RPMI7951 (cell line): Measurements from ENCODE around the gene DRD1. TPM values are rescaled to one million over a fixed set of nuclear protein-coding genes. Genes with fewer than 3 reads are reported as not detected.
"Not testable (repeated sequence)": the region's sequence is repeated elsewhere in the genome, so short reads cannot be mapped to it uniquely, and the experiment has no call there.

Source experiments
- DNase-seq: peaks from one replicate; pipeline ENCODE4 v3.0.0-alpha.2; 2012; ENCODE audit warnings: low read depth
- total RNA-seq: library from RNA; depleted of rRNA; stranded (reverse); fragments of >200 nt; shearing (Covaris generic); gene quantifications from 2 replicates; pipeline ENCODE4 v1.2.3, GENCODE V29; 2014

The DRD1 gene
- total RNA-seq, 1 experiment from 2014 or later, result not detected

DNA sequence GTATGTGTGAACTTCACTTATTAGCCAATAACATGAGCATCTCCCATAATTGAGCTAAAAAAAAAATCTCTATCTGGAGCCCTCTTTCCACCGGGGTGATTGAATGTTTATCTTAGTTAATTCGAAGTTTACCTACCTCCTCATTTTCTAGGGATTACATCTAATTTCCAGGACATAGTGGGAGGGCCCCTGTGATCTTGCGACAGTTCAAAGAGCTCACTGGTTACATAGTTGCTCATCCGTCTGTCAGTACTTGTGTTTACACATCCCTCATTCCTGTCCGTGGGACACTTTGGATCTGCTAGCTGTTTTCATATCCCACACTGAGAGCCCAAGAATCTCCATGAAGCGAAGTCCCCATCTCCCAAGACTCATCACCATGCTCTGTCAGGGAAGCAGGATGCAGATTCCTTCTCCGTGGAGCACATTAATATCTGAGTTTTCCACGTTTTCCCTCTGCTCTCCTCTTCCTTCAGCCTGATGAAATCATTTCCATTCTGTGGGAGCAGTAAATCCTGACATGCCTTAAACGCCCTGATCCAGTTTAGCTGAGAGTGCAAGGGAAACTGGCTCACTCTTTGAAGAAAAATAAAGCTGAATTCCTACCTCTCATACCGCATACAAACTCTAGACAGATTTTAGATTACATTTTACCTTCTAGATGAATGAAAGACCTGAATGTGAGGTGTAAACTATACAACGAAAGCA is 24.2 kb upstream of the DRD1 start:
- DNase-seq, result no peak

DNA sequence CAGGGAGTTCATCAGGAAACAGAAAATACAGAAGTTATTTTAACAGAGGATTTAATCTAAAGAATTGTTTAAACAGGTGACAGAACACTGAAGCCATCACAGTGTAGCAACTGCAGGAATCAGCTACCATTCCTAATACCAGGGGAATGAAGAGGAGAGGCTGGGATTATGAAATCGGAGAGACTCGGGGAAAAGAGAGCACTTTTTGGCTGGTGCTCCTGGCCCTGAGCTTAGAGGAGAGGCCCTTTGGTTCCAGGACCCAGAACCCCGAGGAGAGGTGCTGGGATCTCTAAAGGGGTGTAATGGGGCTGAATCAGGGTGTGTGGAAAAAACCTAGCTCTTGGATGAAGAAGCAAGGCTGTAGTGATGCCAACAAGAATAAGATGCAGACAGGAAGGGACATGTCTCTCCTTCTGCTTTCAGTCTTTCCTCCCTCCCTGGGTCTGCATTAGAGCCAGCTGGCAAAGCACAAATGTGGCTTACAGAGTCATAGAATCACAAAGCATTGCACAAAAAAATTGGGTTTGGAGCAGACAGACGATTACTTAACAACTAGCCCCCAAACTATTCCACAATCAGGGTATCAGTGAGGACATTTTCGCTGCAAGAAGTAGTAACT is 22.8 kb upstream of the DRD1 start:
- no peak for DNase-seq

DNA sequence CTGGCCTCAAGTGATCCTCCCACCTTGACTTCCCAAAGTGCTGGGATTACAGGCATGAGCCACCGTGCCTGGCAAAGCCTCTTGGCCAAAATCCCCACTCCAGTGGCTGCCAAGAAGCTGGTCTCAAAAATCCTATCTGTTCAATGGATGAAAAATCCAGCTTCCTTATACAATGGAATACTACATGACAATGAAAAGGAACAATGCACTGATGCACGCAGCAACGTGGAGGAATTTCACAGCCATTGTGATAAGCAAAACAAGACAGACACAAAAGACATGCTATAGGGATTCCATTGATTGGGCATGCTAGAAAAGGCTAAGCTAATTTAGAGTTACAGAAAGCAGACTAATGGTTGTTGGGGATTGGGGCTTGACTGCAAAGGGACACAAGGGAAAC is 21.3 kb upstream of the DRD1 start:
- no peak for DNase-seq

DNA sequence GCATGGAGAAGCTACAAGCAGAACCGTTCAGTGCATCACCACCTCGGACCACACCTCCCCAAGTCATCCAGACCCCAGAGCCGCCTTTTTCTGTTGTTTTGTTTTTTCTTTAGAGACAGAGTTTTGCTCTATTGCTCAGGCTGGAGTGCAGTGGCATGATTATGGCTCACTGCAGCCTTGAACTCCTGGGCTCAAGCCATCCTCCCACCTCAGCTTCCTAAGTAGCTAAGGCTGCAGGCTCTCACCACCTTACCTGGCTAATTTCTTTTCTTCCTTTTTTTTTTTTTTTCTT is 20.9 kb upstream of the DRD1 start:
- DNase-seq, result no peak

DNA sequence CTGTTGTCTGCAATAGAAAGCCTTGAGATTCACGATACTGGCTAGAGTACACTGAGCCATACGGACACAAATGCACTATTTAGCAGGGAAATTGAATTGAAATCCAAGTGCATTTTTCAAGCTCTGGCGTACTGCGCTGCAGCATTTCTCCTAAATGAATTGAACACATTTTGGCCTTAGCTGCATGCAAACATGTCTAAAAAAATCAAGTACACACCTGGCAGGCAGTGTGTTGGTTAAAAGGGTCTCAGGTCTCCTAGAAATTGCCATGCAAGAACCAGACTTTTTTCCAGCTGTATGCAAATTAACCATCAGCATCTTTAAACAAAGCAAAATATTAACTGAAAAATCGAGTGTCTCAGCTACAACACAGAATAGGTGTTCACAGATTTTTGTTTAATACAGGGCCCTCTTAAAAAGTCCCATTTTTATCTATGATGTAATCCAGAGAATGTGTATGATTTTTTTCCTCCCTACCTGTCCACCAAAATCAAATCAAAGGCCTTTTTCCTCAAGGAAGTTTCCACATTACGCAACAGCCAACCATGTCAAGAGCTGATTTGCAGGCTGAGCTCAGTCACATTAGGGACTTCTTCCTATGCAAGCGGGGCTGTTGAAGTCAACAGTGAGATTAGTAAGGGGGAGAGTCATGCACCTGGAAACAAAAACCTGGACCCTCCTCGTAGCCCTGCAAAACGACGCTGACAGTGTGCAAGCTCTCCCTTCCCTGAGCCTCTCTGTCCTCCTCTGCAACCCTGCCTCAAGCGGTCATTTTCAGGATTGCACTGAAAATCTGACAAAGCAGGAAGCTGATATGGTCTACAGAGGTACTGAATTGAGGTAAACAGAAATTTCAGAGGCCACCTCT is 20.3 kb upstream of the DRD1 start:
- DNase-seq, result peak; percentile 26

DNA sequence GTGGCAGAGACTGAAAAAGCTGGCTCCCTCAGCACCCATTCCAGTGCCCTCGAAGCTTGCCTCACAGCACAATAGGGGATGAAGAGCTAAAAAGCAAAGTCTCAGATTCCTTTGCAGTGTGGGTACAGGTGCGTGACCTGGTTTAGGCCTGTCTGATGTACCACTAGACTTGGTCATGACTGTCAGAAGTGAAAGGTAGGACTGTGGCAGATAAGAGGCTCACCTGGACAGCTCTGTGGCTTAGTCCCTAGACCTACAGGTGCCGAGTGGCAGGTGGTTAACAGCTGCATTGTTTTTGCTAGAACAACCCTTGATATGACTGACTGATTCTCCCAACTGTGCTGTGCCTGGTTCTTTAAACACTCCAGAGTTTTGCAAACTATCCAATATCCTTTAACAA is 19.7 kb upstream of the DRD1 start:
- no peak for DNase-seq

DNA sequence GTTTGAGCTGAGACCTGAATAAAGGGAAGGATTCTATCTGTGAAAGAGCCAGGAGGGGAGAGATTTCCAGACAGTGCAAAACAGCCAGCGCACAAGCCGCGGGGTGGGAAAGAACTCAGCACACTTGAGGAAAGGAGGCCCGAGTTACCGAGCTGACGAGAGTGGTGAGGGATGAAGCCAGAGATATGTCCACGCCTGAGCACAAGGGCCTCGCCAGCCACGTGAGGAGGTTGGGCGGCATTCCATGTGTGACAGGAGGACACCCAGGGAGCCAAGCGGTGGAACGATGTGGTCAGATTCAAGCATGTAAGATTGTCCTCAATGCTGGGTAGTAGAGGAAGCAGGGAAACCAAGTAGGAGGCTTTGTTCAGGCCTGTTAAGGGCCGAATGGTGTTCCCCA is 17.4 kb upstream of the DRD1 start:
- DNase-seq, result no peak

DNA sequence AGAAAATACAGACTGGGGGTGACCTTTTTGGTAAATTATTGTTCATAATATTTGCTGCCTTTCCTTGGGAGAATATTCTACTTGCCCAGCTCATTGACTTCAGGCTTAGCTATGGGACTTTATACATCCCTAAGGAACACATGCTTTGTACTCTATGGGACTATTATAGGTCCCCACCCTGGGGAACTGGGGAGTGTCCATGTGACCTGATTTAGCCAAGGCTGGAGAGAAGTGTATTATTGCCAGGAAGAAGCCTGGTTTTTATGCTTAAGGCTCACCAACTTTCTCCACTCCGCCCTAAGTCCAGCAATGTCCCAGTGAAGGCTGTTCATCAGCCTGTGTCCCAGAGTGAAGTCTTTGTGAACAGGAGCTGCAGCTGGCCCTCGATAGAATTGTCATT is 16.6 kb upstream of the DRD1 start:
- no peak for DNase-seq

DNA sequence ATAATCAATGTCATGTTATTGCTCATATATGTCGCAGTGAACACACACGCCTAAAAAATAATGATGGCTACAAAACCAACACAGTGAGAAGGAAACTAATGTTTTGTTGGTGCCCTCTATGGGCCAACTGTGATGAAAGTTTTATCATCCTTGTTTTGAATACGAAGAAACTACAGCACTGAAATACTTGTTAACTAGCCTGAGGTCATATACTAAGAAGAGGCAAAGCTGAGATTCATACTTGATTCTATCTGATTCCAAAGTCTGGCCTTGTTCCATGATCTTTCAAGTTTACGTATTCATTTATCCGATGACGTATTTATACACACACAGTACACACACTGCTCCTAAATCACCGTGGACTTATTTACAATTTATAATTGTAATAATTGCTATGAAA is 16.1 kb upstream of the DRD1 start:
- peak; percentile 35 for DNase-seq

DNA sequence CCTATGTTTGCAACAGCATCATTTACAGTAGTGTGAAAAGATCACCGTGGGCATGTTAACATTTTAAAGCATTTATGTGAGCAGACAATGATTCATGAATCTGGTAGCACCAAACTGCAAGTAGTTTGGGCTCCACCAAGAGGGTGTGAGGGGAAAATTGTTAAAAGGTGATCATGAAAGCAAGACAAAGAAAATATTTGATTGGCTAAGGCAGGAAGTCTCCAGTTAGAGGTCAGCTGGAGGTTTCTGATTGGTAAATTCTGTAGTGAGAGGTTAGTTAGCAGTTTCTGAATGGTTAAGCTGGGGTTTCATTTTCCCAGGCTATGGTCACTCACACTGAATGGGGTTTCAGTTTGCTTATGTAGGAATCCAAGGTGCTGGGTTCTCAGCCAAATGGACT is 13.5 kb upstream of the DRD1 start:
- peak; percentile 22 for DNase-seq

DNA sequence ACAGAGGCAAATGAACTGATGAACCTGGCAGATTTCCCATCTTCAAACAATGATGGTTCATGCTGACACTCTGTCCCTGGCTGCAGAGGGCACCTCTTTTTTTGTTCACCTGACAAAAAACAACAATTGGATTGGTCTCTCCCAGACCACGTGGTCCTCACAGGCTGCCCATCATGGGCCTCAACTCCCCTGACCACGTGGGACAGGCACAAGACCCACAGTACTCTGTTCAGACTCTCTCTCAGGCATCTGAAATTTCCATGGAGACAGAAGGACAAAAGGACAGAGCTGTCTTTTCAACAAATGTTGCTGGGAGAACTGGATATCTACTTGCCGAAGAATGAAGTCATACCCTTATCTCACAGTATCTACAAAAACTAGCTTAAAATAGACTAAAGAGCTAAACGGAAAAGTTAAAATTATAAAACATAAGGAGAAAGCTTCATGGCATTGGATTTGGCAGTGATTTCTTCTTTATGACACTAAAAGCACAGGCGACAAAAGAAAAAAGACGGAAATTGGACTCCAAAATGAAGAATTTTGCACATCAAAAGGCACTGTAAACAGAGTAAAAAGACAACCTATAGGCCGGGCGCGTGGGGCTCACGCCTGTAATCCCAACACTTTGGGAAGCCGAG is 12.2 kb upstream of the DRD1 start:
- DNase-seq, result no peak

DNA sequence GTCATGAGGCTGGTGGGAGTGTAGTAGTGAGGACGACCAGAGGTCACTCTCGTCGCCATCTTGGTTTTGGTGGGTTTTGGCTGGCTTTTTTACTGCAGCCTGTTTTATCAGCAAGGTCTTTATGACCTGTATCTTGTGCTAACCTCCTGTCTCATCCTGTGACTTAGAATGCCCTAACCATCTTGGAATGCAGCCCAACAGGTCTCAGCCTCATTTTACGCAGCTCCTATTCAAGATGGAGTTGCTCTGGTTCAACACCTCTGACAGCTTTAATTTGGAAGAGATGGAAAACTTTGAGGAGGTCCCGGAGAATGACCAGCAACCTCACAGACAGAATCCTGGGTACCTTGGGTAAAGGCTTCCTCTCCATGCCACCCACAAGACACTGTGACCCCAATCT is 10.4 kb upstream of the DRD1 start:
- not testable (repeated sequence) for DNase-seq

DNA sequence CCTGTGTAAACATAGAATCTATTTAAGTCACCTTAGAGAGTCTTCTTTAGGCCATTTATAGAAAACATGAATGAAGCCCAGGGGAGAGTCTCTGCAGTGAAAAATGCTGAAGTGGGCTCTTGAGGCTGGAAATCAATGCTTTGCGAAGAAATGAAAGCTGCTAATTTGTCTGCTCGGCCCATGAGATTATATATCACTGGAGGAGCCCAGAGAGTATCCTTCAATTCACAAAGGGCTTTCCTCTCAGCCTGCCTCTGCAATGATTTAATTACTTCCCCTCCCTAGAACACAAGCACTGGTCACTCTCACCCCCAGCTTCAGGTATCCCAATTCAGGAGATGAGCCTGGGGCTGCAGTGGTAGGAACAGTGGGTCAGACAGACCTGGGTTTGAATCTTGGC is 8.2 kb upstream of the DRD1 start:
- DNase-seq, result no peak

DNA sequence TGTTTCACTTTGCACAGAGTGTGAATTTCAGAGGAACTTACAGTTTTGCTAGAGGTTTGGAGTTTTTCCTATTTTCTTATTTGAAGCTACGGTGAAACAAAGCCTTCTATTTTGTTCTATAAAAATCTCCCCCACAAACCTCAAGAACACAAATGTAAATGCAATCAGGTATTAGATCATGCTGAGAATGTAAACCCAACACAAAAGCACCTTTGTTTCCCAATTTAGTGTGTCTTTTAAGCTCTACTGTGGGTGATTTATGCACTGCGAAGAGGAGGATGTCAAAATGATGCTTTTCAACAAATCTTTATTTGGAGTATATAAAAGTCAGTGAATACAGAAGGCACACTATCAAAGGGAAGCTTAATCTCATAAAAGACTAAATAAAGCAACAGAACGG is 4.3 kb upstream of the DRD1 start:
- DNase-seq, result no peak

DNA sequence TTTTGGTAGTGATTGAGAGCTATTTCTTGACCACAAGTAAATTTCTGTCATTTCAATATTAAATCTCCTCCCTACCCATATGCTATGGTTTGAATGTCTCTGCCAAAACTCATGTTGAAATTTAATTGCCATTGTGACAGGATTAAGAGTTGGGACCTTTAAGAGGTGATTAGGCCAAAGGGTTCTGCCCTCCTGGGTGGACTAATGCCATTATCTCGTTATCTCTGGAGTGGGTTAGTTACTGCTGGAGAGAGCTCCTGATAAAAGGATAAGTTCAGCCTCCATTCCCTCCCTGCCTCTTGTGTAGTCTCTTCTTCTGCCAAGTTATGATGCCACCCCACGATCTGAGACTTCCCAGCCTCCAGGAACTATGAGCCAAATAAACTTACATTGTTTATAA is 3.6 kb upstream of the DRD1 start:
- no peak for DNase-seq

DNA sequence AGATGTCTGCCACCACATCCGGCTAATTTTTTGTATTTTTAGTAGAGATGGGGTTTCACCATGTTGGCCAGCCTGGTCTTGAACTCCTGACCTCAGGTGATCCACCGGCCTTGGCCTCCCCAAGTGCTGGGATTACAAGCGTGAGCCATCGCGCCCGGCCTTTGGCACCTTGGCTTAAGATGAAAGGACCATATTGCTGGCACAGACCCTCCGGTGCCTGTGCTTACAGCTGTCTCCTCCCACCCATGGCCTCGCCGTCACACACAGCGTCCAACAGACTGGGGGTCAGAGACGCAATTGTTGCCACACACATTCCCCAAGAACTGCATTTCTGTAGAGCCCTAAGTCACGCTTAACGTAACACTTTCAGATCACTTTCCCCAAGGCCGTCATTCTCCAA is 2.4 kb upstream of the DRD1 start:
- DNase-seq, result not testable (repeated sequence)

DNA sequence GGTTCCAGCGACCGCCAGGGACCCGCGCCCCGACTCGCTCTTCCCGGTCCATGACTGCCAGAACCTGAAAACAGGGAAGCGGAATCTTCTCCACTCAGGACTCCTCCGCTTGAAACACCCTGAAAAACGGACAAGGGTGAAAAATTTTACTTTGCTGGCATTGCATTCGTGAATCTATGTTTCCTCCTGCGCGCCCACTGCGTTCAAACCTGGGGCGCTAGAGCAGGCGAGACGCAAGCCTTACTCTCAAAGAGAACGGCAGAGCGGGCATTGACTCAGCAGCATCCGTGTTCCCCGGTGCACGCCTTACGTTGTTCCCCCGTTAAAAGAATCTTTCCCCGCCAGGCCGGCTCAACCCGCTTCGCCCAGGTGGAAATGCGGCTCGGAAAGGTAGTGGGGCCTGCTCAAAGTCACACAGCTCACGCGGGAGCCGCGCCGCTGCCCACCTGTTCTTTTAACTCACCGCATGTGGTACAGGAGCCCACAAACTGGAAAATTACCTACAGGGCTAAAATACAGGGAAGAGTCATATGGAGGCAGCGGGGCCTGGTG is 999 bp upstream of the DRD1 start:
- DNase-seq, result no peak

DNA sequence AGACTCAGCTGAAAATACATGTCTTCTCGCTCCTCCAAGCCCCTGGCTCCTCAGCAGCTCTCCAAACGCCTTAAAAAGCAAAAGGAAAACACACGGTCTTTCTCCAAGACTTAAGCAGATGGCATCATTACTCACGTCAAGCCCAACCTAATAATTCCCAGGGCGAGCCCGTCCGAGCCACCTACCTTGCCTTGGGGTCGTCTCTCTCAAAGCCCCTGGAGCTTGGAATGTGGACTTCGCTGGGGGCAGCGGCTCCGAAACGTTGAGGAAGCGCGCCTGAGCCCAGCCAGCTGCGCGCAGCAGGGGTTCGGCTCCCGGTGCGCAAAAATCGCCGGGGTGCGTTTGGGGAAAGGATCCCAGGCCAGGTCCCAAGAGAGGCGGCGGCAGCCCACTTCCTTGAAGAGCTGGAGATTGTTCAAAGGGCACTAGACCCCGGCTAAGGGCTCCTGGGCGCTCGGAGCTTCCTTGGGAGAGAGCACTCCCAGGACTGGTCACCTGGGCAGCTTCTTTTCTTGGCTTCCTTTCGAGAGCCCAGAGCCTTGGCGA is 395 bp downstream of the DRD1 start:
- no peak for DNase-seq

DNA sequence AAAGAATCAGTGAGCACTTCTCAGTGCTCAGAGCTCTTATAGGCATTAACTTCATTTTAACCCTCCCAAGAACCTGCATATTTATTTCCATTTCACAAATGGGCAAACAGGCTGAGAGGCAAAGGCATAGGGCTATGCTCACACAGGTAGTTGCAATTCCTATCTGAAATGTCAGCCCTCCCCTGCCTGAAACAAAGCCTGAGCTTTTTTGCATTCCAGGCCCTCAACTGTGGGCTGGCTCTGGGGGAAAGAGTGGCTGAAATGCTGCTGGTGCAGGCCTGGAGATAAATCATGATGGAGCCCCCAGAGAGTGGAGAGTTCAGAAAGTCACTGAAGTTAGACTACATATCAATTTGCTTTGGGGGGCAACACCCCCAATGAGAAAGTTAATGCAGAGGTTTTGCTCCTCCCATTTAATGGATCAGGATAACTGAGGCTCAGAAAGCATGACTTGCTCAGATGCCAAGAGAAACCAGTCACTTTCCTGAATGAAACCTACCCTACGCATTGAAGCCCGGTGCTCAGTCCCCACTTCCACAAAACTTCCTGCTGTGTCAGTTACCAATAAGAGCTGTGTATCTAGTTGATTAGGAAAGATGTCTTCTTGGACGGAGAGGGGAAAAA is 5.6 kb downstream of the DRD1 start:
- no peak for DNase-seq

DNA sequence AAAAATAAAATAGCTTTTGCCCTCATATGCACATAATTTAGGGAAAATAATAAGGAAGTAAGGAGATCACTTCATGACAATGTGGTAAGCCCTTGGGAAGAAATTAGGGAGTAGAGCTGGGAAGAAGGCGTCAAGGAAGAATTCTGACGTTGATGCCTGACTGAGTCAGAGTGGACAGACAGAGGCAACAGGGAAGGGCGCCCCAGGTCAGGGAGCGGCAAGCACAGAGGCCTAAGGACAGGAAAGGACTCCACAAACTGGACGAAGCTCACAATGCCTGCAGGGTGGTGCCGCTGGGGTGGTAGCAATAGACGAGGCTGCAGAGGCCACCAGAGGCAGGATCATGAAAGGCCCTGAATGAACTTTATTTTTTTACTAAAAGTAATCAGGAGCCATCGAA is 7.6 kb downstream of the DRD1 start:
- no peak for DNase-seq

DNA sequence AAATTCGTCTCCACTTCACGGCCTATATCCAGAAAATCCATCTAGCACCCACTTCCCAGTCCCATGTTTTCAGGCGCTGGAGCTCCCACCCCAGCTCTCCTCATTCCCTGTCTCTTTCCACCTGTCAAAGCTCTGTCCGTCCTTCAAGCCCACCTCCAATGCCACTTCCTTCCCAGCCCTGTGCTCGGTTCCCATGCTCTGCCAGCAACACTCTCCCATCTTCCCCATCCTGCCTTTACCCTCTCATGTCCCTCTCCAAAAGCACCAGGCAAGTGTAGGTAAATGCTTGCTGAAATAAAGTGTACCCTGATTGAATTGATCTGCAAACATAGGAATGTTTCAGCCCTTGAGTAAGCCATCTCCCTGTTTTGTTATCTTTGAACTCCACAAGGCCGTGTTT is 9.2 kb downstream of the DRD1 start:
- DNase-seq, result no peak

DNA sequence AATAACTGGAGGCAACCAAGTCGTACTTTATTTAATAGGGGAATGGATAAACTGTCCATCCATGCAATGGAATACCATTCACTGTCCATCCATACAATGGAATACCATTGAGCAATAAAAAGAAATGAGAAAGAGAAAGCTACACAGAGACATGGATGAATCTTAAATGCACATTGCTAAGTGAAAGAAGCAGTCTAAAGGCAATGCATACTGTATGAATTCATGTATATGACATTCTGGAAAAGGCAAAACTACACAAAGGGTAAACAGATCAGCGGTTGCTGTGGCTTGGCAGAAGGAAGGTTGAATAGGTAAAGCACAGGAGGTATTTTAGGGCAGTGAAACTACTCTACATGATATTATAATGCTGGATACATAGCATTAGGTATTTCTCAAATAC is 16.2 kb downstream of the DRD1 start:
- DNase-seq, result no peak
